Measurements from ENCODE around the gene ST13. TPM values are rescaled to one million over a fixed set of nuclear protein-coding genes. Genes with fewer than 3 reads are reported as not detected.

Gene ST13
- total and polyA plus RNA-seq, 4 donors: 82.3 to 112 (median 91.1) TPM

- TF ChIP-seq CTCF (IDR thresholded peaks at IDR 0.05; ENCODE audit: low read depth, low read length, missing input control) (no peak), SP1 (IDR thresholded peaks at IDR 0.05) (no peak), RXRA (IDR thresholded peaks at IDR 0.05) (no peak), EGR1 (IDR thresholded peaks at IDR 0.05; ENCODE audit: low read depth in 2 of 2) (no peak), MAX (IDR thresholded peaks at IDR 0.05) (no peak), NR2F2 (IDR thresholded peaks at IDR 0.05) (no peak), TAF1 (conservative IDR thresholded peaks at IDR 0.05) (no peak), REST (IDR thresholded peaks at IDR 0.05) (no peak), HNF4A (conservative IDR thresholded peaks at IDR 0.05) (no peak), FOXA1 (IDR thresholded peaks at IDR 0.05) (no peak), JUND (IDR thresholded peaks at IDR 0.05) (no peak), YY1 (IDR thresholded peaks at IDR 0.05) (no peak)
- TF ChIP-seq, protein P1, sequence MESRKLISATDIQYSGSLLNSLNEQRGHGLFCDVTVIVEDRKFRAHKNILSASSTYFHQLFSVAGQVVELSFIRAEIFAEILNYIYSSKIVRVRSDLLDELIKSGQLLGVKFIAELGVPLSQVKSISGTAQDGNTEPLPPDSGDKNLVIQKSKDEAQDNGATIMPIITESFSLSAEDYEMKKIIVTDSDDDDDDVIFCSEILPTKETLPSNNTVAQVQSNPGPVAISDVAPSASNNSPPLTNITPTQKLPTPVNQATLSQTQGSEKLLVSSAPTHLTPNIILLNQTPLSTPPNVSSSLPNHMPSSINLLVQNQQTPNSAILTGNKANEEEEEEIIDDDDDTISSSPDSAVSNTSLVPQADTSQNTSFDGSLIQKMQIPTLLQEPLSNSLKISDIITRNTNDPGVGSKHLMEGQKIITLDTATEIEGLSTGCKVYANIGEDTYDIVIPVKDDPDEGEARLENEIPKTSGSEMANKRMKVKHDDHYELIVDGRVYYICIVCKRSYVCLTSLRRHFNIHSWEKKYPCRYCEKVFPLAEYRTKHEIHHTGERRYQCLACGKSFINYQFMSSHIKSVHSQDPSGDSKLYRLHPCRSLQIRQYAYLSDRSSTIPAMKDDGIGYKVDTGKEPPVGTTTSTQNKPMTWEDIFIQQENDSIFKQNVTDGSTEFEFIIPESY (IDR thresholded peaks at IDR 0.05): no peak
- TF ChIP-seq, protein P2, sequence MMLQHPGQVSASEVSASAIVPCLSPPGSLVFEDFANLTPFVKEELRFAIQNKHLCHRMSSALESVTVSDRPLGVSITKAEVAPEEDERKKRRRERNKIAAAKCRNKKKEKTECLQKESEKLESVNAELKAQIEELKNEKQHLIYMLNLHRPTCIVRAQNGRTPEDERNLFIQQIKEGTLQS (IDR thresholded peaks at IDR 0.05): no peak
- Histone ChIP-seq H3K36me3 (ENCODE audit: control insufficient read depth in 4 of 4, insufficient read depth in 3 of 4, low read depth in 1 of 4, low read length in 3 of 4) (peaks cover 0 to 1% (median 0%) of the 10 kb centered on the region in 4 donors), H3K4me3 (ENCODE audit: low read depth in 1 of 3, low read length in 3 of 3) (no peak overlapping the region), H3K27ac (ENCODE audit: low read depth in 1 of 2, low read length in 2 of 2) (no peak overlapping the region), H3K9me3 (ENCODE audit: control insufficient read depth in 4 of 4, low read length in 3 of 4) (no peaks in the 10 kb centered on the region), H3K9ac (ENCODE audit: low read depth in 1 of 2, low read length in 2 of 2) (no peak overlapping the region), H3K27me3 (ENCODE audit: control insufficient read depth in 4 of 4, insufficient read depth in 4 of 4, low read length in 3 of 4) (no peaks in the 10 kb centered on the region), H3K4me1 (ENCODE audit: control insufficient read depth in 4 of 4, insufficient read depth in 4 of 4, low read length in 3 of 4) (peaks cover 0 to 1% (median 0%) of the 10 kb centered on the region in 4 donors)
- no peak for DNase-seq (ENCODE audit: low spot score)
- 83% methylated on average over 6 of the region's 6 CpGs for WGBS
Observed at GRCh38 chr22:40808018-40808841, 48.2 kb downstream of the ST13 start.

DNA sequence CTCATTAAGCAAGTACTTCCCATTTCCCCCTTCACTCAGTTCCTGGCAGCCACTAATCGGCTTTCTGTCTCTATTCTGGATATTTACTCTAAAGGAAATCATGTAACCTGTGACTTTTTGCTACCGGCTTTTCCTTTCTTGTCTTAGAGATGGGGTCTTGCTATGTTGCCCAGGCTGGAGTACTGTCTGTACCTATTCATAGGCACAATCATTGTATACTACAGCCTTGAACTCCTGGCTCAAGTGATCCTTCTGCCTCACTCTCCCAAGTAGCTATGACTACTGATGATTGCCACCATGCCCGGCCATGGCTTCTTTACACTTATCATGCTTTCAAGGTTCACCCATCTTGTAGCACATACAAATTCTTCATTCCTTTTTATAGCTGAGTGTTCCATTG, 49.7 kb downstream of the ST13 start:
- Histone ChIP-seq H3K27ac (ENCODE audit: low read depth in 1 of 2, low read length in 2 of 2) (no peak overlapping the region), H3K4me3 (ENCODE audit: low read depth in 1 of 3, low read length in 3 of 3) (no peak overlapping the region), H3K4me1 (ENCODE audit: control insufficient read depth in 4 of 4, insufficient read depth in 4 of 4, low read length in 3 of 4) (peaks cover 0 to 1% (median 0%) of the 10 kb centered on the region in 4 donors), H3K36me3 (ENCODE audit: control insufficient read depth in 4 of 4, insufficient read depth in 3 of 4, low read depth in 1 of 4, low read length in 3 of 4) (peaks cover 0 to 1% (median 0%) of the 10 kb centered on the region in 4 donors), H3K9me3 (ENCODE audit: control insufficient read depth in 4 of 4, low read length in 3 of 4) (no peaks in the 10 kb centered on the region), H3K9ac (ENCODE audit: low read depth in 1 of 2, low read length in 2 of 2) (no peak overlapping the region), H3K27me3 (ENCODE audit: control insufficient read depth in 4 of 4, insufficient read depth in 4 of 4, low read length in 3 of 4) (no peaks in the 10 kb centered on the region)
- TF ChIP-seq JUND (IDR thresholded peaks at IDR 0.05) (no peak), HNF4A (conservative IDR thresholded peaks at IDR 0.05) (no peak), EGR1 (IDR thresholded peaks at IDR 0.05; ENCODE audit: low read depth in 2 of 2) (no peak), SP1 (IDR thresholded peaks at IDR 0.05) (no peak), TAF1 (conservative IDR thresholded peaks at IDR 0.05) (no peak)
- DNase-seq (ENCODE audit: low spot score): no peak
- 90% methylated on average over 3 of the region's 3 CpGs for WGBS
